CD4-positive, alpha-beta T cell treated with Interleukin-6 at 100 ng/mL for 8 hours (primary cell): ENCODE results near the gene SMG6.
"Not testable (repeated sequence)": the region's sequence is repeated elsewhere in the genome, so short reads cannot be mapped to it uniquely, and the experiment has no call there.

Experiments
- DNase-seq: peaks from one replicate; pipeline ENCODE4 v3.0.0-alpha.2; 2020; ENCODE audit warnings: mixed read lengths, low spot score

The SMG6 gene

GRCh38 chr17:2304931-2305330 is 1.3 kb upstream of the SMG6 start:
- DNase-seq: no peak

- DNase-seq: no peak
Measured at GRCh38 chr17:2302778-2303203, 794 bp downstream of the SMG6 start.

- no peak for DNase-seq
Measured at GRCh38 chr17:2299756-2300155, 3.8 kb downstream of the SMG6 start.

GRCh38 chr17:2299136-2299535 is 4.4 kb downstream of the SMG6 start:
- DNase-seq: no peak

- no peak for DNase-seq
Measured at GRCh38 chr17:2297023-2297422, 6.6 kb downstream of the SMG6 start.

- DNase-seq: no peak
Measured at GRCh38 chr17:2295575-2295974, 8.0 kb downstream of the SMG6 start.

GRCh38 chr17:2292100-2292499 is 11.5 kb downstream of the SMG6 start:
- no peak for DNase-seq

GRCh38 chr17:2289878-2290478 is 13.6 kb downstream of the SMG6 start:
- no peak for DNase-seq

GRCh38 chr17:2283302-2283701 is 20.3 kb downstream of the SMG6 start:
- no peak for DNase-seq

- peak; percentile 54 for DNase-seq
Measured at GRCh38 chr17:2282297-2282873, 21.2 kb downstream of the SMG6 start.

GRCh38 chr17:2279707-2280106 is 23.9 kb downstream of the SMG6 start:
- DNase-seq: no peak

GRCh38 chr17:2277429-2278170 is 26.0 kb downstream of the SMG6 start:
- no peak for DNase-seq

- peak; percentile 28 for DNase-seq
Measured at GRCh38 chr17:2275722-2276121, 27.9 kb downstream of the SMG6 start.

- DNase-seq: no peak
Measured at GRCh38 chr17:2274414-2274813, 29.2 kb downstream of the SMG6 start.

GRCh38 chr17:2271985-2272702 is 31.4 kb downstream of the SMG6 start:
- DNase-seq: no peak

- no peak for DNase-seq
Measured at GRCh38 chr17:2267354-2267753, 36.2 kb downstream of the SMG6 start.

- DNase-seq: peak; percentile 18
Measured at GRCh38 chr17:2266865-2267228, 36.7 kb downstream of the SMG6 start.

GRCh38 chr17:2266045-2266864 is 37.3 kb downstream of the SMG6 start:
- peak; percentile 90 for DNase-seq

- not testable (repeated sequence) for DNase-seq
Measured at GRCh38 chr17:2265166-2265565, 38.4 kb downstream of the SMG6 start.

GRCh38 chr17:2264067-2264860 is 39.3 kb downstream of the SMG6 start:
- DNase-seq: no peak
